CD4-positive, alpha-beta T cell treated with Interleukin-10 for 1 hour (primary cell): ENCODE results near the gene RGL3.
"Not testable (repeated sequence)": the region's sequence is repeated elsewhere in the genome, so short reads cannot be mapped to it uniquely, and the experiment has no call there.

ENCODE experiments used
- DNase-seq: peaks from one replicate; pipeline ENCODE4 v3.0.0-alpha.2; 2020

RGL3 gene

GRCh38 chr19:11379857-11380350 is 39.2 kb downstream of the RGL3 start:
- no peak for DNase-seq

GRCh38 chr19:11379269-11379845 is 39.8 kb downstream of the RGL3 start:
- DNase-seq, result not testable (repeated sequence)

- DNase-seq, result no peak
Observed at GRCh38 chr19:11378319-11379189, 40.6 kb downstream of the RGL3 start.

- DNase-seq, result no peak
Observed at GRCh38 chr19:11377756-11378155, 41.4 kb downstream of the RGL3 start.

GRCh38 chr19:11377237-11377636 is 41.9 kb downstream of the RGL3 start:
- DNase-seq, result no peak

GRCh38 chr19:11375143-11375948 is 43.8 kb downstream of the RGL3 start:
- peak; percentile 82 for DNase-seq

- peak; percentile 99 for DNase-seq
Observed at GRCh38 chr19:11374433-11375142, 44.5 kb downstream of the RGL3 start, which contains the start of gene SWSAP1. SWSAP1 (plus strand) TSS chr19:11374666; CDS start chr19:11374681, 15 bp downstream.

- no peak for DNase-seq
Observed at GRCh38 chr19:11373885-11374432, 45.2 kb downstream of the RGL3 start.

GRCh38 chr19:11373166-11373884 is 45.8 kb downstream of the RGL3 start:
- DNase-seq, result no peak

- DNase-seq, result no peak
Observed at GRCh38 chr19:11370744-11371143, 48.4 kb downstream of the RGL3 start.

GRCh38 chr19:11367528-11367927 is 51.6 kb downstream of the RGL3 start:
- DNase-seq, result no peak

GRCh38 chr19:11365557-11366117 is 53.5 kb downstream of the RGL3 start:
- DNase-seq, result no peak

GRCh38 chr19:11364935-11365334 is 54.2 kb downstream of the RGL3 start:
- DNase-seq, result no peak

GRCh38 chr19:11364296-11364904 is 54.7 kb downstream of the RGL3 start:
- no peak for DNase-seq

GRCh38 chr19:11363881-11364280 is 55.2 kb downstream of the RGL3 start:
- DNase-seq, result no peak

- no peak for DNase-seq
Observed at GRCh38 chr19:11361771-11362731, 57.1 kb downstream of the RGL3 start.

- no peak for DNase-seq
Observed at GRCh38 chr19:11361037-11361770, 57.9 kb downstream of the RGL3 start.

- DNase-seq, result no peak
Observed at GRCh38 chr19:11359421-11359820, 59.7 kb downstream of the RGL3 start.
